ENCODE measurements around the gene TMIE. TPM values are rescaled to one million over a fixed set of nuclear protein-coding genes. Genes with fewer than 3 reads are reported as not detected.

The TMIE gene
- total and polyA plus RNA-seq, 2 of the 8 experiments (the other 6 are each of a cell fraction or from before 2014, with no cell fraction given) = 0.45 to 0.67 TPM

DNA sequence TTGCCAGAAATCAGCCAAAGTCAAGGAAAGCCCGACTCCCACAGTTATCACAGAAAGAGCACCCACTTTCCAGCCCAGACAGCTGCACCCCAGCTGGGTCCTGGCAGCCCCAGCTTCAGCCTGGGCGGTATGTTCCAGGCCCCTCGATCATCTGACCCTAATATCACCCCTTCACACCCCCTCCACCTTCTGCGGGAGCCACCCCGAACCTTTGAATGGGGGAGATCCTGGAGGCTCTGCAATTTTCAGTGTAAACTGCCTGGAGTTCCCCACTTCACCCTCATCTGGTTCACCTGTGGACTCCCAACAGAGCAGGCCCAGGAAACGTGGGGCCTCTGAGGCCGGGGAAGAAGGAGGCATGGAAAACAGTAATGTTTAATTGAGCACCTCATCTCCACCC, 10.6 kb downstream of the TMIE start:
- no peak overlapping the region for H4K8ac ChIP-seq (ENCODE audit: extremely low read depth, insufficient read depth, low read length)
- no peak overlapping the region for H3K14ac ChIP-seq (ENCODE audit: insufficient read length)
- H3K4me3 ChIP-seq (ENCODE audit: extremely low read depth in 1 of 4, insufficient read depth in 2 of 4, low read depth in 3 of 4, low read length in 4 of 4) = no peak overlapping the region
- H3K4me1 ChIP-seq (replicated peaks in 1 of 4; ENCODE audit: control insufficient read depth in 3 of 4, insufficient read depth in 4 of 4, low read length in 3 of 4) = peaks cover 0 to 2% (median 0%) of the 10 kb centered on the region in 4 experiments; a peak in 1 of 7 replicates
- H3K27me3 ChIP-seq (replicated peaks in 1 of 4; ENCODE audit: control insufficient read depth in 3 of 4, extremely low read depth in 1 of 4, insufficient read depth in 3 of 4, low read length in 3 of 4) = no peaks in the 10 kb centered on the region; a peak in 2 of 7 replicates
- no peak overlapping the region for H2AK5ac ChIP-seq (ENCODE audit: low read depth, low read length)
- CTCF ChIA-PET (ENCODE audit: partially characterized antibody) = interaction anchor here (0.9 to 2.2 kb wide), 2 partner anchors 137 to 183 kb away, joined by 3 to 9 read pairs; no protein-coding TSS in a partner anchor
- no peak overlapping the region for H2BK20ac ChIP-seq (ENCODE audit: low read length)
- no peak overlapping the region for H4K5ac ChIP-seq (ENCODE audit: insufficient read length, low read depth, low read length)
- H3K18ac ChIP-seq (ENCODE audit: extremely low read depth, low read length) = no peak overlapping the region
- H3K9me3 ChIP-seq (ENCODE audit: insufficient read depth in 2 of 2, low read depth in 1 of 2, low read length in 1 of 2) = no peaks in the 10 kb centered on the region
- no peak overlapping the region for H3K4ac ChIP-seq (replicated peaks; ENCODE audit: insufficient read length, low read depth, low read length)
- H3K9ac ChIP-seq (replicated peaks in 1 of 4; ENCODE audit: extremely low read depth in 1 of 4, low read depth in 3 of 4, low read length in 3 of 4) = no peak overlapping the region
- H4K20me1 ChIP-seq (replicated peaks in 1 of 2; ENCODE audit: control insufficient read depth in 1 of 2, insufficient read depth in 2 of 2, low read length in 2 of 2) = peaks cover 0 to 3% of the 10 kb centered on the region in 2 experiments
- H2AFZ ChIP-seq (ENCODE audit: low read length) = no peak overlapping the region
- WGBS, 2 experiments (ENCODE audit: extremely low coverage in 1 of 2, insufficient coverage in 1 of 2, insufficient read length in 1 of 2, insufficient replicate concordance in 2 of 2, low coverage in 1 of 2, low lambda C conversion rate in 2 of 2, missing lambda C conversion rate in 1 of 2) = 88% methylated on average over 7 of the region's 7 CpGs; no CpG with 5 or more reads in 1 of the 2 experiments
- H3K4me2 ChIP-seq (ENCODE audit: insufficient read depth in 1 of 2, low read depth in 2 of 2, low read length in 2 of 2) = no peak overlapping the region
- H3K36me3 ChIP-seq (ENCODE audit: control insufficient read depth in 2 of 4, insufficient read depth in 4 of 4, low read length in 3 of 4) = no peaks in the 10 kb centered on the region; a peak in 1 of 8 replicates
- no peak overlapping the region for H2BK5ac ChIP-seq (ENCODE audit: low read depth, low read length)
- H2BK12ac ChIP-seq (ENCODE audit: low read depth, low read length) = 0 out of 2 replicates have a peak overlapping the region, but pooled peaks have one; percentile 55
- no peak overlapping the region for H2BK15ac ChIP-seq (ENCODE audit: low read length)
- POLR2A ChIA-PET (ENCODE audit: partially characterized antibody) = no interaction called here
- DNase-seq (ENCODE audit: low read depth in 1 of 2, low spot score in 2 of 2) (no peak), FAIRE-seq (no peak)
- TF ChIP-seq SIRT6 (IDR thresholded peaks at IDR 0.05; ENCODE audit: low read length) = no peak
- TF ChIP-seq KDM5A (IDR thresholded peaks at IDR 0.05; ENCODE audit: low read length) = no peak
- no peak for TF ChIP-seq NRF1 (IDR thresholded peaks at IDR 0.05; ENCODE audit: low read depth, low read length)
- no peaks in the 10 kb centered on the region for H3K79me1 ChIP-seq (ENCODE audit: low read depth, low read length)
- H4K91ac ChIP-seq (replicated peaks; ENCODE audit: insufficient read length, low read length) = no peak overlapping the region
- H3K27ac ChIP-seq (ENCODE audit: low read depth, low read length) = no peak overlapping the region
- H3K56ac ChIP-seq (replicated peaks; ENCODE audit: insufficient read length, low read depth, low read length) = no peak overlapping the region
- H3K79me2 ChIP-seq (ENCODE audit: control insufficient read depth in 1 of 2, insufficient read depth in 2 of 2, low read length in 2 of 2) = no peaks in the 10 kb centered on the region
- no peak overlapping the region for H3K23ac ChIP-seq (ENCODE audit: insufficient read length)
- H3K23me2 ChIP-seq (ENCODE audit: low read depth, low read length) = no peaks in the 10 kb centered on the region
- H2BK120ac ChIP-seq (replicated peaks; ENCODE audit: low read depth, low read length) = no peak overlapping the region
